Tibial nerve (tissue), 3 donors: ENCODE results near the gene ICAM5.

Source experiments
- POLR2A ChIP-seq, 2 donors: fragments of 450-650 bp; IDR thresholded peaks; one replicate each; pipeline ENCODE4 v1.6.1; 2017; ENCODE audit warnings: antibody characterized with exemption in 2 of 2, mild to moderate bottlenecking in 2 of 2, moderate library complexity in 2 of 2
- TF ChIP-seq, protein P1 (sequence below), 5 experiments: fragments of 200-600 bp in 3 of 5; fragments of 450-650 bp in 2 of 5; sonication (generic) in 3 of 5; IDR thresholded peaks; one replicate each; pipeline ENCODE4 v1.5.1; 2016 to 2019; ENCODE audit warnings: antibody characterized with exemption in 5 of 5, mild to moderate bottlenecking in 3 of 5, moderate library complexity in 2 of 5

DNA sequence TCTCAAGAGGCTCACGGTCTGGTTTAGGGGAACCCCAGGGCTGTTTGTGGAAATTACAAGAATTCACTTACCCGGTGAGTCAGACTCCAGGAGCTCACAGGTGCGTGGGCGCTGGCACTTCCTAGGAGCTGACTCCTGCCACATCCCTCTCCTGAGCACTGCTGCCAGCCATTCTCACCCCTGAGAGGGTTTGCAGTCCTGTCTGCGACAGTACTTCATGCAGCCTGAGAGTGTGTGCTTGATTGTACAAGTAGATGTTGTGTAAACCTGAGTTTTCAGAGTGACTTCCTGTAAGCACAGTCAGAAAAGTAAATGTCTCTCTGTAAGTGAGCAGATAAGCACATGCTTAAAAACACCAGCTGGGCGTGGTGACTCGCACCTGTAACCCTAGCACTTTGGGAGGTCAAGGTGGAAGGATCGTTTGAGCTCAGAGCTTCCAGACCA is 29.6 kb upstream of the ICAM5 start:
- TF ChIP-seq, protein P1, sequence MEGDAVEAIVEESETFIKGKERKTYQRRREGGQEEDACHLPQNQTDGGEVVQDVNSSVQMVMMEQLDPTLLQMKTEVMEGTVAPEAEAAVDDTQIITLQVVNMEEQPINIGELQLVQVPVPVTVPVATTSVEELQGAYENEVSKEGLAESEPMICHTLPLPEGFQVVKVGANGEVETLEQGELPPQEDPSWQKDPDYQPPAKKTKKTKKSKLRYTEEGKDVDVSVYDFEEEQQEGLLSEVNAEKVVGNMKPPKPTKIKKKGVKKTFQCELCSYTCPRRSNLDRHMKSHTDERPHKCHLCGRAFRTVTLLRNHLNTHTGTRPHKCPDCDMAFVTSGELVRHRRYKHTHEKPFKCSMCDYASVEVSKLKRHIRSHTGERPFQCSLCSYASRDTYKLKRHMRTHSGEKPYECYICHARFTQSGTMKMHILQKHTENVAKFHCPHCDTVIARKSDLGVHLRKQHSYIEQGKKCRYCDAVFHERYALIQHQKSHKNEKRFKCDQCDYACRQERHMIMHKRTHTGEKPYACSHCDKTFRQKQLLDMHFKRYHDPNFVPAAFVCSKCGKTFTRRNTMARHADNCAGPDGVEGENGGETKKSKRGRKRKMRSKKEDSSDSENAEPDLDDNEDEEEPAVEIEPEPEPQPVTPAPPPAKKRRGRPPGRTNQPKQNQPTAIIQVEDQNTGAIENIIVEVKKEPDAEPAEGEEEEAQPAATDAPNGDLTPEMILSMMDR (IDR thresholded peaks at IDR 0.05) = no peak
- no peak for TF ChIP-seq POLR2A (IDR thresholded peaks at IDR 0.05)
